Heart left ventricle (tissue), 16 donors: Measurements from ENCODE around the gene MADCAM1. TPM values are rescaled to one million over a fixed set of nuclear protein-coding genes. Genes with fewer than 3 reads are reported as not detected.
A peak's percentile ranks its signal among the peaks of the same experiment; 100 is the strongest.

Experiments used
- ATAC-seq, 4 donors: fragments of 200-7000 bp; cut with Tn5 transposase; one replicate each; pipeline ENCODE4 v1.9.1; 2020 to 2022; ENCODE audit warnings: moderate library complexity in 4 of 4, mild to moderate bottlenecking in 3 of 4, moderate number of reproducible peaks in 1 of 4
- DNase-seq, 5 donors: peaks; one replicate each; pipeline ENCODE4 v3.0.0-alpha.2; 2020
- H3K27ac ChIP-seq, 12 donors: fragments of 200-600 bp; sonication (generic) in 4 of 12; one replicate each; pipeline versions ENCODE4 v1.5.0 to v1.8.0; 2016 to 2022; ENCODE audit warnings: mild to moderate bottlenecking in 2 of 12
- H3K27me3 ChIP-seq, 9 donors: fragments of 200-600 bp; sonication (generic) in 2 of 9; one replicate each; pipeline versions ENCODE4 v1.5.1 to v1.8.0; 2016 to 2022; ENCODE audit warnings: mild to moderate bottlenecking in 3 of 9
- H3K36me3 ChIP-seq, 9 donors: fragments of 200-600 bp; sonication (generic) in 2 of 9; one replicate each; pipeline versions ENCODE4 v1.5.0 to v1.8.0; 2018 to 2022; ENCODE audit warnings: mild to moderate bottlenecking in 2 of 9
- H3K4me1 ChIP-seq, 12 donors: fragments of 200-600 bp; sonication (generic) in 4 of 12; one replicate each; pipeline versions ENCODE4 v1.5.0 to v1.8.0; 2016 to 2022; ENCODE audit warnings: mild to moderate bottlenecking in 3 of 12
- H3K4me3 ChIP-seq, 12 donors: fragments of 200-600 bp; sonication (generic) in 4 of 12; one replicate each; pipeline versions ENCODE4 v1.5.0 to v1.8.0; 2017 to 2022; ENCODE audit warnings: mild to moderate bottlenecking in 9 of 12, moderate library complexity in 4 of 12
- H3K9me3 ChIP-seq, 12 donors: fragments of 200-600 bp; sonication (generic) in 4 of 12; one replicate each; pipeline versions ENCODE4 v1.5.0 to v1.8.0; 2016 to 2022; ENCODE audit warnings: mild to moderate bottlenecking in 1 of 12
- CTCF ChIP-seq, 12 donors: fragments of 200-600 bp; sonication (generic) in 4 of 12; IDR thresholded peaks; one replicate each; pipeline versions ENCODE4 v1.5.0 to v1.8.0; 2018 to 2022; ENCODE audit warnings: antibody characterized with exemption in 12 of 12, mild to moderate bottlenecking in 5 of 12
- POLR2A ChIP-seq, 2 donors: fragments of 450-650 bp; IDR thresholded peaks; one replicate each; pipeline ENCODE4 v1.6.1; 2017; ENCODE audit warnings: antibody characterized with exemption in 2 of 2, mild to moderate bottlenecking in 2 of 2, moderate library complexity in 2 of 2
- WGBS, 4 donors: extraction: QIAGEN DNeasy Blood & Tissue Kit in 2 of 4; methylation state at CpG; one replicate each; pipeline versions ENCODE4 v1.1.5 to v1.1.7; 2013 to 2018; 5-methylcytosine and 5-hydroxymethylcytosine counted together
- intact Hi-C, 10 donors: fragments of 100-400 bp; cut with DNase I; formaldehyde crosslinking; loops; one replicate each; pipeline versions ENCODE4 v1.11.1 to v1.14.2; 2022
- polyA plus RNA-seq, 2 donors: library from polyadenylated mRNA; stranded (reverse); fragments of 200-250 nt; gene quantifications; one replicate each; pipeline ENCODE4 v1.2.3, GENCODE V29; 2013
- total RNA-seq, 9 donors: library from RNA; depleted of rRNA in 2 of 9; stranded (reverse); fragments of >200 nt in 2 of 9; fragmentation: NEBNext Ultra II Directional in 3 of 9; extraction: Animal tissue kit (Norgen Biotek cat#: 25700) in 3 of 9; gene quantifications; one replicate each; pipeline versions ENCODE4 v1.1.0 to v1.2.4, GENCODE V29; 2016 to 2023
- donor health status: ischemic (EF 13 %, LVEDD 7.1; RV severe dilation, severe dysfunction).
- donor health status: healthy with polysubstance abuse.
- donor health status: DM: no; HTN: yes; CAD: no.
- donor health status: DM: no; HTN: no; CAD: no.
- donor health status: ischemic (EF 25% LVEDD 6.9; RV normal size, moderate dysfunction).
- donor health status: ischemic (EF 25% LVEDD 5.7; RV mildly dilated, moderate dysfunction).
- donor health status: healthy.
- donor health status: DM: yes; HTN: yes; CAD: no.
- donor health status: ischemic (EF 35%, LVEDD 5.7; RV mildly dilated, moderate dysfunction).
- donor health status: nonischemic (EF 11% LVEDD 7.7; RV severe dilation, severe dysfunction).
- donor health status: DM: yes; HTN: yes; CAD: no.
- donor health status: PGD.
- donor health status: ischemic (EF 29% LVEDD 5.4; RV normal size, mild dysfunction).
- donor health status: nonischemic (EF 23%, LVEDD 6.1; RV moderate dilation, normal function).

MADCAM1 gene
- total and polyA plus RNA-seq, 11 donors = 0.04 to 0.61 (median 0.36) TPM; not detected in 1

GRCh38 chr19:456547-457110, 39.7 kb upstream of the MADCAM1 start:
- Histone ChIP-seq H3K9me3 (no peaks in the 10 kb centered on the region), H3K27me3 (peaks cover 0 to 17% (median 0%) of the 10 kb centered on the region in 9 donors), H3K4me1 (peaks cover 0 to 20% (median 7%) of the 10 kb centered on the region in 12 donors), H3K4me3 (no peak overlapping the region), H3K36me3 (no peaks in the 10 kb centered on the region), H3K27ac (no peak overlapping the region)
- no peak for ATAC-seq
- intact Hi-C loops = no loop called here
- TF ChIP-seq CTCF (IDR thresholded peaks at IDR 0.05) (no peak), POLR2A (IDR thresholded peaks at IDR 0.05) (no peak)
- DNase-seq = peak in 1 of 5 donors; percentile 16
- 91 to 94% (median 93%) methylated on average over 18 of the region's 18 CpGs for WGBS, 4 donors

GRCh38 chr19:457636-458035, 38.6 kb upstream of the MADCAM1 start:
- TF ChIP-seq CTCF (IDR thresholded peaks at IDR 0.05) (no peak), POLR2A (IDR thresholded peaks at IDR 0.05) (no peak)
- Histone ChIP-seq H3K4me1 (peaks cover 0 to 25% (median 10%) of the 10 kb centered on the region in 12 donors), H3K9me3 (no peaks in the 10 kb centered on the region), H3K27me3 (peaks cover 0 to 27% (median 0%) of the 10 kb centered on the region in 9 donors), H3K4me3 (no peak overlapping the region), H3K27ac (no peak overlapping the region), H3K36me3 (no peaks in the 10 kb centered on the region)
- intact Hi-C loops = no loop called here
- DNase-seq = peak in 1 of 5 donors; percentile 11
- 95 to 97% (median 96%) methylated on average over 30 of the region's 30 CpGs for WGBS, 4 donors
- no peak for ATAC-seq

GRCh38 chr19:458091-459042, 37.9 kb upstream of the MADCAM1 start:
- peaks cover 0 to 28% (median 0%) of the 10 kb centered on the region in 9 donors for H3K27me3 ChIP-seq
- no peak for ATAC-seq
- DNase-seq = peak in 1 of 5 donors; percentile 34
- intact Hi-C loops = no loop called here
- H3K4me1 ChIP-seq = peaks cover 0 to 25% (median 10%) of the 10 kb centered on the region in 12 donors
- TF ChIP-seq POLR2A (IDR thresholded peaks at IDR 0.05) = no peak
- no peak for TF ChIP-seq CTCF (IDR thresholded peaks at IDR 0.05)
- no peak overlapping the region for H3K4me3 ChIP-seq
- H3K9me3 ChIP-seq = no peaks in the 10 kb centered on the region
- WGBS, 4 donors = 94 to 97% (median 97%) methylated on average over 89 of the region's 89 CpGs
- no peak overlapping the region for H3K27ac ChIP-seq
- H3K36me3 ChIP-seq = no peaks in the 10 kb centered on the region
